ENCODE results near the gene FAM13B.

Gene FAM13B

DNA sequence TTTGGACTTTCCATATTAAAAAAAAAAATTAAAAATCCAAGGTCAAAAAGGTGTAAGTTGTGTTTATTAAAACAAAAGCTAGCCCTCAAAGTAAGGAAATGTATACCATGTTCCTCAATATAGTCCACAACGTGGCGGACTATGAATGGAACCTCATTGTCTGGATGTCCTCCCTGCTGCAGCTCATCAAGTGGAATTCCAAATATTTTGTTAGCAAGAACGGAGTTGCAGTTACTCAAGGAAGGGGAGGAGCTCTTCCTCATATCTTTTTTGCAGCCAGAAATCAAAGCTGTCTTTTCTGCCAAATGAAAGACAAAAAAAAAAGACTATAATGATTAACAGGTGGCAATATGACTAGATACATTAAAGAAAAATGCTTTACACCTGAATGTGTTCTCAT lies 14.0 kb downstream of the FAM13B start:
- Histone ChIP-seq H4K20me1 (ENCODE audit: low read depth, low read length) (peaks cover 28% of the 10 kb centered on the region), H3K4me3 (ENCODE audit: insufficient read depth, low read length, poor library complexity, severe bottlenecking) (no peak overlapping the region), H3K9me3 (ENCODE audit: insufficient read depth, low read length) (no peaks in the 10 kb centered on the region), H3K36me3 (ENCODE audit: low read length) (peaks cover 38% of the 10 kb centered on the region), H3K9me2 (replicated peaks; ENCODE audit: insufficient read depth, low read length) (no peaks in the 10 kb centered on the region), H3F3A (ENCODE audit: insufficient read depth) (peaks cover 4% of the 10 kb centered on the region; the same call in 1 of the 2 replicates), H3K4me2 (ENCODE audit: low read depth, low read length, poor library complexity, severe bottlenecking) (no peak overlapping the region), H3K27me3 (ENCODE audit: low read length) (no peaks in the 10 kb centered on the region), H3K79me2 (ENCODE audit: insufficient read depth, low read length) (peaks cover 92% of the 10 kb centered on the region), H2AFZ (ENCODE audit: low read depth, low read length, severe bottlenecking) (no peak overlapping the region), H3K9ac (ENCODE audit: low read length) (no peak overlapping the region), H3K27ac (ENCODE audit: low read depth, low read length) (no peak overlapping the region)
- no peak for TF ChIP-seq EZH2phosphoT487 (conservative IDR thresholded peaks at IDR 0.05; ENCODE audit: low read length)
- TF ChIP-seq, protein P1, sequence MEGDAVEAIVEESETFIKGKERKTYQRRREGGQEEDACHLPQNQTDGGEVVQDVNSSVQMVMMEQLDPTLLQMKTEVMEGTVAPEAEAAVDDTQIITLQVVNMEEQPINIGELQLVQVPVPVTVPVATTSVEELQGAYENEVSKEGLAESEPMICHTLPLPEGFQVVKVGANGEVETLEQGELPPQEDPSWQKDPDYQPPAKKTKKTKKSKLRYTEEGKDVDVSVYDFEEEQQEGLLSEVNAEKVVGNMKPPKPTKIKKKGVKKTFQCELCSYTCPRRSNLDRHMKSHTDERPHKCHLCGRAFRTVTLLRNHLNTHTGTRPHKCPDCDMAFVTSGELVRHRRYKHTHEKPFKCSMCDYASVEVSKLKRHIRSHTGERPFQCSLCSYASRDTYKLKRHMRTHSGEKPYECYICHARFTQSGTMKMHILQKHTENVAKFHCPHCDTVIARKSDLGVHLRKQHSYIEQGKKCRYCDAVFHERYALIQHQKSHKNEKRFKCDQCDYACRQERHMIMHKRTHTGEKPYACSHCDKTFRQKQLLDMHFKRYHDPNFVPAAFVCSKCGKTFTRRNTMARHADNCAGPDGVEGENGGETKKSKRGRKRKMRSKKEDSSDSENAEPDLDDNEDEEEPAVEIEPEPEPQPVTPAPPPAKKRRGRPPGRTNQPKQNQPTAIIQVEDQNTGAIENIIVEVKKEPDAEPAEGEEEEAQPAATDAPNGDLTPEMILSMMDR (IDR thresholded peaks at IDR 0.05; ENCODE audit: insufficient read depth, low read length, poor library complexity, severe bottlenecking) = no peak

DNA sequence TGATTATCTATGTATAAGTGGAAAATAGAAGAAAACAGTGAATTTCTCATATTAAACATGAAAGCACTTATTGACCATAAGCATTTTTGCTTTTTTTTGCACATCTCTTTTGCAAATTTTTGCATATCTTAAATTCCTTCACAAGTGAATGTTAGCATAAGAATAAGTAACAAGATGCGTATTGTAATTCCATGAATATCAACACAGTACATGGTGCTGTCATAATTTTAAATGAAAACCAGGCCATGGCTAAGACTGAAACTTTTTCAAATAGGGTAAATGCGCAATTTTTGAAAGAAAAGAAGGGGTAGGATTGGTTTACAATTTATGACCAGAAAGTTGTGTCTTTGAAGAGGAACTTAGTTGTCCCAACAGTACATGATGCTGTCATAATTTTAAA lies 17.0 kb downstream of the FAM13B start:
- H3K9me3 ChIP-seq (ENCODE audit: insufficient read depth, low read length) = no peaks in the 10 kb centered on the region
- H3K9me2 ChIP-seq (replicated peaks; ENCODE audit: insufficient read depth, low read length) = no peaks in the 10 kb centered on the region
- no peak overlapping the region for H2AFZ ChIP-seq (ENCODE audit: low read depth, low read length, severe bottlenecking)
- no peak overlapping the region for H3K4me2 ChIP-seq (ENCODE audit: low read depth, low read length, poor library complexity, severe bottlenecking)
- H3K79me2 ChIP-seq (ENCODE audit: insufficient read depth, low read length) = peaks cover 75% of the 10 kb centered on the region
- TF ChIP-seq EZH2phosphoT487 (conservative IDR thresholded peaks at IDR 0.05; ENCODE audit: low read length) = no peak
- TF ChIP-seq, protein P1 (IDR thresholded peaks at IDR 0.05; ENCODE audit: insufficient read depth, low read length, poor library complexity, severe bottlenecking) = no peak
- H3K4me3 ChIP-seq (ENCODE audit: insufficient read depth, low read length, poor library complexity, severe bottlenecking) = no peak overlapping the region
- no peaks in the 10 kb centered on the region for H3K27me3 ChIP-seq (ENCODE audit: low read length)
- H3F3A ChIP-seq (ENCODE audit: insufficient read depth) = peaks cover 5% of the 10 kb centered on the region; the same call in 1 of the 2 replicates
- H3K36me3 ChIP-seq (ENCODE audit: low read length) = peaks cover 41% of the 10 kb centered on the region
- H3K27ac ChIP-seq (ENCODE audit: low read depth, low read length) = no peak overlapping the region
- no peak overlapping the region for H3K9ac ChIP-seq (ENCODE audit: low read length)
- H4K20me1 ChIP-seq (ENCODE audit: low read depth, low read length) = peaks cover 15% of the 10 kb centered on the region

DNA sequence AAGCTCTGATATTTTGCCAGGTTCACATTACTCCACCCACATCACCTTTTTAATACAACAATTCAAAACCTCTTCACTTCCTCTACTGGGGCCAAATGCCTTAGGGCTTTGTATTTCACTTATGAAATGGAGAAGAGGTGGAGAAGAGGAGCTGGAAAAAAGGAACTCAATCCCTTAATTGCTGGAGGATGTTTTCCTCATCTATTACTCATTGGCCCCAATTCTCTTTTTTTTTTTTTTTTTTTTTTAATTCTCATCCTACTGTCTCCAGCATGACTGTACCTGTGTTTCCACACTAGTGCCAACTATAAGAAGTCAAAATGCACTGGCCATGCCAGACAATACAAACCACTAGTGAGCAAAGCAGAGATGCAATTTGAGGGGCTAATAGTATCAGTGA lies 20.9 kb downstream of the FAM13B start:
- H3K79me2 ChIP-seq (ENCODE audit: insufficient read depth, low read length) = peaks cover 43% of the 10 kb centered on the region
- peaks cover 8% of the 10 kb centered on the region; the same call in 1 of the 2 replicates for H4K20me1 ChIP-seq (ENCODE audit: low read depth, low read length)
- no peak overlapping the region for H3K4me3 ChIP-seq (ENCODE audit: insufficient read depth, low read length, poor library complexity, severe bottlenecking)
- H3K27me3 ChIP-seq (ENCODE audit: low read length) = no peaks in the 10 kb centered on the region
- H3F3A ChIP-seq (ENCODE audit: insufficient read depth) = peaks cover 5% of the 10 kb centered on the region; the same call in 1 of the 2 replicates
- H3K36me3 ChIP-seq (ENCODE audit: low read length) = peaks cover 31% of the 10 kb centered on the region
- no peak overlapping the region for H3K4me2 ChIP-seq (ENCODE audit: low read depth, low read length, poor library complexity, severe bottlenecking)
- no peak for TF ChIP-seq EZH2phosphoT487 (conservative IDR thresholded peaks at IDR 0.05; ENCODE audit: low read length)
- TF ChIP-seq, protein P1 (IDR thresholded peaks at IDR 0.05; ENCODE audit: insufficient read depth, low read length, poor library complexity, severe bottlenecking) = no peak
- no peaks in the 10 kb centered on the region for H3K9me3 ChIP-seq (ENCODE audit: insufficient read depth, low read length)
- no peak overlapping the region for H3K27ac ChIP-seq (ENCODE audit: low read depth, low read length)
- H3K9me2 ChIP-seq (replicated peaks; ENCODE audit: insufficient read depth, low read length) = no peaks in the 10 kb centered on the region
- no peak overlapping the region for H3K9ac ChIP-seq (ENCODE audit: low read length)
- H2AFZ ChIP-seq (ENCODE audit: low read depth, low read length, severe bottlenecking) = no peak overlapping the region

Measured in SU-DHL-6 (cell line).